Coronary artery (tissue), 2 donors: ENCODE measurements around the gene VWA2.
A peak's percentile ranks its signal among the peaks of the same experiment; 100 is the strongest.

Source experiments
- DNase-seq: peaks from one replicate; pipeline ENCODE4 v3.0.0-alpha.2; 2017; ENCODE audit warnings: low spot score
- H3K27ac ChIP-seq, 2 donors: fragments of 200-600 bp; sonication (generic); one replicate each; pipeline ENCODE4 v1.5.1; 2016 to 2019
- H3K4me3 ChIP-seq: fragments of 200-600 bp; sonication (generic); 2 replicates; pipeline ENCODE4 v1.5.1; 2016; ENCODE audit warnings: mild to moderate bottlenecking, moderate library complexity
- CTCF ChIP-seq: fragments of 200-600 bp; sonication (generic); IDR thresholded peaks from one replicate; pipeline ENCODE4 v1.5.1; 2019; ENCODE audit warnings: antibody characterized with exemption

The VWA2 gene

DNA sequence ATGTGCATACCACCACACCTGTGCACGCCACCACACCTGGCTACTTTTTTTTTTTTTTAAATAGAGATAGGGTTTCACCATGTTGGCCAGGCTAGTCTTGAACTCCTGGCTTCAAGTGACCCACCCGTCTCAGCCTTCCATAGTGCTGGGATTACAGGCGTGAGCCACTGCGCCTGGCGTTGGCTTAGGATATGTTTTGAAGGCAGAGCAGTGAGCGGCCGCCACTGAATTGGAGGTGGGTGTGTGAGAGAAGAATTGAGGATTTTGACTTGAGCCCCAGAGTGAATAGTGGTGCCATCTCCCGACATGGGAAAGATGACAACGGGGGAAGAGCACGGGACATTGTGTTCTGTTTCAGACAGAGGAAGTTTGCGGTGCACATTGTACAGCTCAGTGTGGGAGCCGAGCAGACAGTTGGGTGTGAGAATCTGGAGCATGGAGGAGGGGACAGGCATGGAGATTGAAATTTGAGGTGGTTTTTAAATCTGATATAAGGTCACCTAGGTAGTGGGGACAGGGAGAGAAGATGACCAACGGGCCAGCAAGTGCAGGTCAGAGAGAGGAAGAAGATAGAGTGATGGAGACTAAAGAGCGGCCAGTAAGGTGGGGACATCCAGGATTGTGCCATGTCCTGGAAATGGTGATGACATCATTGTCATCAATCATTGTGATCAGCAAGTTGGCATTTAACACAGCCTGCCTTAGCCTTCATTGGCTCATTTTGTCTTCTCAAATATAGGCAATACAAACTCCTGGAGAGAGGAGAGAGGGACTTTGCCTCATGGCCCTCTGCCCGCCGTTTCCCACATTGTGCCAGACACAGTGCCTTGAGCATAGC is 35.8 kb downstream of the VWA2 start:
- TF ChIP-seq CTCF = no peak
- DNase-seq = no peak
- Histone ChIP-seq H3K4me3 (no peak overlapping the region), H3K27ac (no peak overlapping the region)

DNA sequence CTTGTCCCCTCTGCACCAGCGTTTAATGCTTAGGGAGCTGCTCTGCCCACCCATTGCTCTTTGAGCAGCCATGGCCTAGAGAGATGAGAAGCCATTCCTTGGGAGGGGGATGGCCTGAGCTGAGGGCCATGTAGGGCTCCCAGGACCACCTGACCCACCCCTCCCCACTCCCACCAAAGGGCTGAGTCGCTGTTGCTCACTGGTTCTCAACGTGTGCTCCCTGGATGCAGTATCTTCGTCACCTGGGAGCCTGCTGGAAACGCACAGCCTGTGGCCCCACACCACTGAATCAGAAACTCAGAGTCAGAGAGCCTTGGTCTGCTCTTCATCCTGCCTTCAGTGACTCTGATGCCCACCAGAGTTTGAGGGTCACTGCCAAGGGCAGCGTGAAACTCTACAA is 37.0 kb downstream of the VWA2 start:
- no peak for TF ChIP-seq CTCF

DNA sequence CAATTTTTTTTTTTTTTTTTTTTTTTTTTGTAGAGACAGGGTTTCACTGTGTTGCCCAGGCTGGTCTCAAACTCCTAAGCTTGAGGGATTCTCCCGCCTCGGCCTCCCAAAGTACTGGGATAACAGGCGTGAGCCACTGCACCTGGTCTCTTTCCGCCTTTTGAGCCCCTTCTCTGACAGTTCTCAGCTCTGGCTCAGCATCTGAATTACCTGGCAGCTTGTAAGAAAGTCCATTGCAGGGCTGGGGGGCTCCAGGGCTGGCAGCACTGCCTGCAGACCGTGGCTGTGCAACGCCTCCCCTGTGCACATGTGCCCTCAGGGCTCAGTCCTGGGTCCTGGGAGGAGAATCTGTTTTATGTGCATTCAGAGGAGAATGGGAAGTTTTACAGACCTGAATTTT is 37.6 kb downstream of the VWA2 start:
- no peak for TF ChIP-seq CTCF
- H3K4me3 ChIP-seq = no peak overlapping the region
- H3K27ac ChIP-seq = no peak overlapping the region
- no peak for DNase-seq

More for the DNA sequence above, 37.0 kb downstream of the VWA2 start:
- no peak overlapping the region for H3K4me3 ChIP-seq
- DNase-seq = no peak
- no peak overlapping the region for H3K27ac ChIP-seq

DNA sequence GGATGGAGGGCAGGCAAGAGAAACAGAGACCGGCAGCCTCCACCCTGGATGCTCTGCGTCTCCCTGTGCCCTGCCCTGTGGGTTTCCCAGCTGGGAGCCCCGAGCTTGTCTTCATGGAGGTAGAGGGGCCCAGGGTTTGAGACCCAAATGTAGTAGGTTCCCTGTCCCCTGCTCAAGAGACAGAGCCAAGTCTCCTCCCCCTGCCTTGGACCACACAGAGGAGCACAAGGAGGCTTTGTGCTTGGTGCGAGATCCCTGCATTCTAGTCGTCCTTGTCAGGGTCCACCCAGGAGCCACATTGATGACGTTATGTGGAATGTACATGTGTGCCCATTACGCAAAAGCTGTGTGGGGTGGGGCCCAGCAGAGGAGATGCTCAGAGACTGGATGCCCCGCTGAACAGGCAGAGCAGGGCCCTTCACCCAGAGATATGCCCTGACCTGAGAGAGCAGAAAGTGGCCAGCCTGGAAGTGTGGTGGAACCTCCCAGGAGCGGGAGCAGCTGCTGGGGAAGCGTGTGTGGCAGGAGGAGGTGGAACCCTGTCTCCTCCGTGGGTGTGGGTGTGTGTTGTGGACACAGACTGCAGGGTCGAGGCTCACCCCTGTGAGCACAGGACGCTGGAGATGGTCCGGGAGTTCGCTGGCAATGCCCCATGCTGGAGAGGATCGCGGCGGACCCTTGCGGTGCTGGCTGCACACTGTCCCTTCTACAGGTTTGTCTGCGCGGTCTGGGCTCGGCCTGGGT is 39.3 kb downstream of the VWA2 start:
- DNase-seq = peak; percentile 61
- H3K27ac ChIP-seq = no peak overlapping the region
- no peak for TF ChIP-seq CTCF
- no peak overlapping the region for H3K4me3 ChIP-seq

DNA sequence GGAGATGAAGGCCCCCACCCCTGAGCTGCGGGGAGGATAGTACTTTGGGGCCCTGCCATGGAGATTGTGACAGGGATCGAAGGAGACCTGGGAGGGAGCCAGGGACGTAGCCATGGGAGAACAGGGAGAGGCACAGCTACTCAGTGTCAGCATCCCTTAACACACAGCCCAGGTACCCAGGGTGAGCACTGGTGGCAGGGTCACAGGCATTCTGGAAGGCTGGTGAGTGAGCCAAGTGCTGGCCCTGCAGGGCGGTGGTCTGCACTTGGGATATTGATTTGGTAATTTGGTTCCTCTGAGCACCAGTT is 39.8 kb downstream of the VWA2 start:
- no peak for TF ChIP-seq CTCF
- H3K27ac ChIP-seq = no peak overlapping the region
- H3K4me3 ChIP-seq = no peak overlapping the region
- peak; percentile 53 for DNase-seq

GRCh38 chr10:114279289-114279688 is 40.2 kb downstream of the VWA2 start:
- peak; percentile 57 for DNase-seq
- Histone ChIP-seq H3K27ac (no peak overlapping the region), H3K4me3 (no peak overlapping the region)
- TF ChIP-seq CTCF = no peak
